Measurements from ENCODE around the gene ESCO1.

The ESCO1 gene

DNA sequence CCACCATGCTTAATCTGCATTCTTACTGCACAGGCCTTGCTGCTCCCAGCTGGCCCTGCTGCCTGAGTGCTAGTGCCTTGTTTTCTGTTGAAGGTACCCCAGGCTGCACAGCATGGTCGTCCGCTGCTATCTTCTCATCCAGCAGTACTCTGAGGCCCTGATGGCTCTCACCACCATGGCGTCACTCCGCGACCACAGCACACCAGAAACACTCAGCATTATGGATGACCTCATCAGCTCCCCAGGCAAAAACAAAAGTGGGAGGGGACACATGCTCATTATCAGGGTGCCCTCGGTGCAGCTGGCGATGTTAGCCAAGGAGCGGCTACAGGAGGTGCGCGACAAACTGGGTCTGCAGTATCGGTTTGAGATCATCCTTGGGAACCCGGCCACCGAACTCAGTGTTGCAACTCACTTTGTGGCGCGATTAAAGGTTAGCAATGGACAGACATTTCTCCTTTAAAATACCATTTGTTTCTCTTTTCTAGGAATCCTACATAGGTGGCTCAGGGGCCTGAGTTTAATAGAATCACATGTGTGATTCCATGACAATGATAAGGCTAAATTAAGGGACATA lies 110.5 kb downstream of the ESCO1 start:
- DNase-seq (ENCODE audit: low spot score): no peak

GRCh38 chr18:21489119-21489750 lies 111.3 kb downstream of the ESCO1 start:
- DNase-seq (ENCODE audit: low spot score): peak; percentile 49

DNA sequence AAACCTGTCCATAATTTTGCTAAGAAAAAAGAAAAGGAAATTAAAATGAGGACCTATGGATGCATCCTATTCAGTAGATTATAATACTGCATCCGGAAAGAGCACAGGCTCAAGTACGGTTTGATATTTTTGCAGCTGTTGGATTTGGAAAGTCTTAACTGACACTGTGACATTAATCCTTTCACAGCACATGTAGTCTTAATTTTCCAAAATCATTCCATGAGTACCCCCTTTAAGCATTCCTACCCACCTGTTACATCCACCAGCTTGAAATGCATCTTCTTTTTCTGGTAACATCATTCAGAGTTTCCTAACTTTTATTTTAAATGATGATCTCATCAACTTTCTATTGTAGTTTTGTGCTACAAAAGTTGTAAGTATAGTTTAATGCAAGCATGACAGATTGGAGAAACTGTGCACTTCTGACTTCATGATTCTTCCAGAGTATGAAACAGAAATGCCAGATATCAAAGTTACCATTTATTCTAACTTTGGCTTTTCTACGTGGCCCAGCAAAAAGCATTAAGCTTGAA lies 113.5 kb downstream of the ESCO1 start:
- no peak for DNase-seq (ENCODE audit: low spot score)

DNA sequence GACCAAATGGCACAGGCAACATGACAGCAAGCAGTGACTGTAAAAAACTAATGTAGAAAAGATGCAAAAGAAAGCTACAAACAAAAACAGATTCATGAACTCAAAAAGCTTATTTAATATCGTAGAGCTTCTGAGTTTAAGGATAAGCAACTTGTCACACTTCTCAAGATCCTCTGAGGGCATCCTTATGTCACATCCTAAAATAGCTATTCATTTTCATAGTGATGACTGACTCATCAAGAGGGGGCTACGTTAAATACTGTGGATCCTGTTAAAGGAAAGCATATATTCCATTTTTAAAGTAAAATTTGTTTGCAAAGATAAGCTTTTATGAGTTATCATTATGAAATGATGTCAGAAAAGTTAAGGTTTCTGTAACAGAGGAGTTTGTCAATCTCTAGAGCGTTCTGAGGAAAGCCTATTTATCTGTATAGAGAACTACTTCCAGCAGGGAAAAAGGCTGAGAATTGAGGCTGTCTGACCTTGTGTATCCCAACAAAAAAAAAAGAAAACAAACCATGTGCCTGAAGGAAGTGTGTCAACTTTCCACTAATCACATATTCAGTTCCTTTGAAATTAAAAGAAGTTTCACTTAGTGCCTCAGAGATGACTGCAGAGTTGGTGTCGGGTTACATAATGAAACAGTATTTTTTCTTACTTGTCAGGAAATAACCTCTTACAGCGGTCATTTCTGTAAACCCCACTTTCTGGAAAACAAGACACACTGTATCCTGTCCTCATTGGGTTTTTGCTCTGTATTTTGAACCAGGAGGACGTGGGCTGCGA lies 115.5 kb downstream of the ESCO1 start:
- peak; percentile 27 for DNase-seq (ENCODE audit: low spot score)

- DNase-seq (ENCODE audit: low spot score): no peak
These were observed 117.5 kb downstream of the ESCO1 start for GRCh38 chr18:21483051-21483450.

GRCh38 chr18:21481739-21482138 lies 118.8 kb downstream of the ESCO1 start:
- DNase-seq (ENCODE audit: low spot score): no peak

GRCh38 chr18:21479721-21480120 lies 120.8 kb downstream of the ESCO1 start:
- no peak for DNase-seq (ENCODE audit: low spot score)

Measured in RKO (cell line).